ENCODE measurements around the gene SLC40A1.

- no peak for TF ChIP-seq CTCF (IDR thresholded peaks at IDR 0.05; ENCODE audit: low read depth, low read length)
- TF ChIP-seq EZH2phosphoT487 (IDR thresholded peaks at IDR 0.05; ENCODE audit: low read depth), result no peak
These were observed 43.8 kb downstream of the SLC40A1 start for GRCh38 chr2:189536830-189537229.

All from OCI-LY3 (cell line).